Neural progenitor cell (in vitro differentiated cells): Measurements from ENCODE around the gene TREH. TPM values are rescaled to one million over a fixed set of nuclear protein-coding genes. Genes with fewer than 3 reads are reported as not detected.

ENCODE experiments used
- DNase-seq: peaks from one replicate; pipeline ENCODE4 v3.0.0-alpha.2; 2016; ENCODE audit warnings: low spot score
- H2AFZ ChIP-seq: fragments of 200-600 bp; sonication (generic); replicated peaks from 2 replicates; pipeline ENCODE4 v1.6.1; 2016; ENCODE audit warnings: antibody characterized with exemption
- H3F3A ChIP-seq: fragments of 200-600 bp; sonication (generic); 2 replicates; pipeline ENCODE4 v1.6.1; 2016; ENCODE audit warnings: antibody characterized with exemption, low read depth
- H3K27ac ChIP-seq: fragments of 200-600 bp; sonication (generic); 2 replicates; pipeline ENCODE4 v1.5.1; 2016; ENCODE audit warnings: mild to moderate bottlenecking
- H3K27me3 ChIP-seq: fragments of 200-600 bp; sonication (generic); 2 replicates; pipeline ENCODE4 v1.6.1; 2016; ENCODE audit warnings: mild to moderate bottlenecking, moderate library complexity
- H3K36me3 ChIP-seq: fragments of 200-600 bp; sonication (generic); 2 replicates; pipeline ENCODE4 v1.5.1; 2016
- H3K4me1 ChIP-seq: fragments of 200-600 bp; sonication (generic); 2 replicates; pipeline ENCODE4 v1.6.1; 2016; ENCODE audit warnings: mixed run types
- H3K4me2 ChIP-seq: fragments of 200-600 bp; sonication (generic); 2 replicates; pipeline ENCODE4 v1.6.1; 2016
- H3K4me3 ChIP-seq: fragments of 200-600 bp; sonication (generic); 2 replicates; pipeline ENCODE4 v1.5.1; 2016
- H3K79me2 ChIP-seq: fragments of 200-600 bp; sonication (generic); 2 replicates; pipeline ENCODE4 v1.6.1; 2016; ENCODE audit warnings: low read depth
- H3K9ac ChIP-seq: fragments of 200-600 bp; sonication (generic); 2 replicates; pipeline ENCODE4 v1.6.1; 2016
- H3K9me3 ChIP-seq: fragments of 200-600 bp; sonication (generic); 2 replicates; pipeline ENCODE4 v1.5.1; 2016; ENCODE audit warnings: low read depth
- H4K20me1 ChIP-seq: fragments of 200-600 bp; sonication (generic); 2 replicates; pipeline ENCODE4 v1.6.1; 2016; ENCODE audit warnings: low read depth
- H3K27ac Mint-ChIP-seq: 3 replicates; pipeline ENCODE4 v1.8.0; 2021; ENCODE audit warnings: mixed read lengths
- H3K27me3 Mint-ChIP-seq: 2 replicates; pipeline ENCODE4 v1.8.0; 2022; ENCODE audit warnings: low read depth, mild to moderate bottlenecking, inconsistent platforms, moderate library complexity, mixed read lengths; ENCODE audit not compliant: insufficient read depth
- H3K36me3 Mint-ChIP-seq: 3 replicates; pipeline ENCODE4 v1.8.0; 2021; ENCODE audit warnings: mixed read lengths
- H3K4me1 Mint-ChIP-seq: 3 replicates; pipeline ENCODE4 v1.8.0; 2021; ENCODE audit warnings: mixed read lengths
- H3K4me3 Mint-ChIP-seq: 3 replicates; pipeline ENCODE4 v1.8.0; 2021; ENCODE audit warnings: mild to moderate bottlenecking, moderate library complexity, mixed read lengths
- H3K9me3 Mint-ChIP-seq: 3 replicates; pipeline ENCODE4 v1.8.0; 2020; ENCODE audit warnings: mixed read lengths
- EZH2 ChIP-seq: fragments of 200-600 bp; sonication (generic); IDR thresholded peaks from 2 replicates; pipeline ENCODE4 v1.6.1; 2017; ENCODE audit warnings: antibody characterized with exemption, mild to moderate bottlenecking, moderate library complexity
- EZH2phosphoT487 ChIP-seq: fragments of 200-600 bp; sonication (generic); IDR thresholded peaks from 2 replicates; pipeline ENCODE4 v1.6.1; 2017; ENCODE audit warnings: antibody characterized with exemption
- total RNA-seq: library from RNA; depleted of rRNA; stranded (reverse); fragments of >200 nt; gene quantifications from 2 replicates; pipeline ENCODE4 v1.2.3, GENCODE V29; 2015; ENCODE audit warnings: low replicate concordance
- TF ChIP-seq, protein P1 (sequence below): fragments of 200-600 bp; sonication (generic); IDR thresholded peaks from 2 replicates; pipeline ENCODE4 v1.5.1; 2017; ENCODE audit warnings: antibody characterized with exemption, mild to moderate bottlenecking

TREH gene
- total RNA-seq, 1 donor from 2014 or later, result not detected

DNA sequence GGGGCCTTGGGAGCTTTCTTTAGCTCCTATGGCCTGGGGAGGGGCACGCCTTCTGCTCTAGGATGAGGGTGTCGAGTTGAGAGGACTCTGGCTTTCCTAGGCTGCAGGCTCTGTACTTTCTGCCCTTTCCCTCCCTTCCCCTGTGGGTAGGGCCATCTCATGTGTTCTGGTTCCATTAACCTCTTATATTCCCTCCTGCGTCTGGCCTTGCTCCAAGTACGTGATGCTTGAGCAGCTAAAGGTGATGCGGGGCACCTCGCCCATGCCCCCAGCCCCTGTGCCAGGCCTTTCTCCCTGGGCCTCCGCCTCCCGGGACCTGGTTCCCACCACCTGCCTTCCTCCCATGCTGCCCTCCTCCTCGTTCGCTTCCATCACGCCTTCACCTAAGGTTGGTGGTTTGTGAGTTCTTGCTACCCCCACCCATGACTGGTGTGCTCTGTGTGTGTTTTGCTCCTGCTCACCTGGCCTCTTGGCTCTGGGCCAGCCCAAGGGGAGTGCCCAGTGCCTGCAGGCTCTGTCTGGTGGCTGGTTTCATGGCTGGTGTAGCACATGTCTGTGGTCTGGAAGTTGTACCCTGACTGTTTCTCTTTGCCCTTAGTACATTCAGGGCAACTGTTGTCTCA lies 37.9 kb downstream of the TREH start:
- Mint-ChIP-seq H3K9me3 (no peaks in the 10 kb centered on the region), H3K36me3 (peaks cover 23% of the 10 kb centered on the region), H3K4me1 (no peaks in the 10 kb centered on the region), H3K27ac (no peak overlapping the region), H3K27me3 (peaks cover 2% of the 10 kb centered on the region), H3K4me3 (no peak overlapping the region)
- Histone ChIP-seq H3K4me3 (no peak overlapping the region), H3K36me3 (no peaks in the 10 kb centered on the region), H3K4me2 (no peak overlapping the region), H3K9ac (no peak overlapping the region), H3K27me3 (no peaks in the 10 kb centered on the region), H3F3A (no peaks in the 10 kb centered on the region), H4K20me1 (peaks cover 8% of the 10 kb centered on the region), H3K4me1 (peaks cover 1% of the 10 kb centered on the region), H3K79me2 (no peaks in the 10 kb centered on the region), H2AFZ (no peak overlapping the region), H3K9me3 (no peaks in the 10 kb centered on the region), H3K27ac (no peak overlapping the region)
- TF ChIP-seq EZH2 (no peak), EZH2phosphoT487 (no peak)
- TF ChIP-seq, protein P1, sequence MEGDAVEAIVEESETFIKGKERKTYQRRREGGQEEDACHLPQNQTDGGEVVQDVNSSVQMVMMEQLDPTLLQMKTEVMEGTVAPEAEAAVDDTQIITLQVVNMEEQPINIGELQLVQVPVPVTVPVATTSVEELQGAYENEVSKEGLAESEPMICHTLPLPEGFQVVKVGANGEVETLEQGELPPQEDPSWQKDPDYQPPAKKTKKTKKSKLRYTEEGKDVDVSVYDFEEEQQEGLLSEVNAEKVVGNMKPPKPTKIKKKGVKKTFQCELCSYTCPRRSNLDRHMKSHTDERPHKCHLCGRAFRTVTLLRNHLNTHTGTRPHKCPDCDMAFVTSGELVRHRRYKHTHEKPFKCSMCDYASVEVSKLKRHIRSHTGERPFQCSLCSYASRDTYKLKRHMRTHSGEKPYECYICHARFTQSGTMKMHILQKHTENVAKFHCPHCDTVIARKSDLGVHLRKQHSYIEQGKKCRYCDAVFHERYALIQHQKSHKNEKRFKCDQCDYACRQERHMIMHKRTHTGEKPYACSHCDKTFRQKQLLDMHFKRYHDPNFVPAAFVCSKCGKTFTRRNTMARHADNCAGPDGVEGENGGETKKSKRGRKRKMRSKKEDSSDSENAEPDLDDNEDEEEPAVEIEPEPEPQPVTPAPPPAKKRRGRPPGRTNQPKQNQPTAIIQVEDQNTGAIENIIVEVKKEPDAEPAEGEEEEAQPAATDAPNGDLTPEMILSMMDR, result no peak
- no peak for DNase-seq

DNA sequence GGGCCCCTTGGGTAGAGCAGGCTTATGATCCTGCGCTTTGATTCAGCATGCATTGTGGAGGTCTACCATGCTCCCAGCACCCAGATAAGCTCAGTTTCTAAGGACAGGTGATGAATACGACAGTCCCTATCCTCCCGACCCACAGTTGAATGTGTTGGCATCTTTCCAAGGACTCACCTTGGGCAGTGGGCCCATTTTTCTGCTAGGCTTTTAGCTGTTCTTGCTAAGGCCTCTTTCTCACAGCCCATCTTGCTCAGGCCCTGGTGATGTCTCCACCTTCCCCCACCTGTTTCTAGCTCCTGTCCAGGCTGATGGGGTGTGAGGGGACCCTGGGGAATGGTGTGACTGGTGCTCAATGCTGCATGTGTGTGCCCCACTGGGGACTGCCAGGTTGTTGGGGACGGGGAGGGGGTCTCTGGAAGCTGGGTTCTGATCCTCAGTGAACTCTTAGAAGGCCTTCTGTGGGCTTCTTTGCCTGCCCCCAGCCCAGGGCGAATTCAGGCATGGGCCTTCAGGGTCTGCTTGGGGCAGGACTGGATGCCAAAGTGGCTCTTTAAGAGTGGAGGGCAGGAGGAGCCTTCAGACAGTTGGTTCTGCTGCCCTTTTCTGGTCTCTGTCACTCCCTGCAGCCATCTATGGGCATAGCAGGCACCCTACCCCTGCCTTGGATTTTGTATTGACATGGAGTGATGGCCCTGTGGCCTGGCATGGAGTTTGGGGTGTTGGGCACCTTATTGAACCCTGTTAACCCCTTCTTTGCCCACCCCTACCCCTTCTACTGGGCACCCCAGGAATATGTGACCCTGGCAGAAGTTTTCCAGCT lies 38.9 kb downstream of the TREH start:
- Histone ChIP-seq H3K9me3 (no peaks in the 10 kb centered on the region), H3K27ac (no peak overlapping the region), H3K27me3 (no peaks in the 10 kb centered on the region), H3K4me3 (no peak overlapping the region), H3F3A (peaks cover 5% of the 10 kb centered on the region), H2AFZ (no peak overlapping the region), H3K4me1 (peaks cover 11% of the 10 kb centered on the region), H3K9ac (no peak overlapping the region), H3K79me2 (no peaks in the 10 kb centered on the region), H4K20me1 (peaks cover 18% of the 10 kb centered on the region), H3K4me2 (no peak overlapping the region), H3K36me3 (no peaks in the 10 kb centered on the region)
- TF ChIP-seq EZH2, result no peak
- TF ChIP-seq EZH2phosphoT487, result no peak
- TF ChIP-seq, protein P1, result no peak
- Mint-ChIP-seq H3K4me3 (no peak overlapping the region), H3K4me1 (peaks cover 4% of the 10 kb centered on the region), H3K9me3 (no peaks in the 10 kb centered on the region), H3K27ac (no peak overlapping the region), H3K36me3 (peaks cover 26% of the 10 kb centered on the region), H3K27me3 (peaks cover 2% of the 10 kb centered on the region)
- DNase-seq, result no peak

DNA sequence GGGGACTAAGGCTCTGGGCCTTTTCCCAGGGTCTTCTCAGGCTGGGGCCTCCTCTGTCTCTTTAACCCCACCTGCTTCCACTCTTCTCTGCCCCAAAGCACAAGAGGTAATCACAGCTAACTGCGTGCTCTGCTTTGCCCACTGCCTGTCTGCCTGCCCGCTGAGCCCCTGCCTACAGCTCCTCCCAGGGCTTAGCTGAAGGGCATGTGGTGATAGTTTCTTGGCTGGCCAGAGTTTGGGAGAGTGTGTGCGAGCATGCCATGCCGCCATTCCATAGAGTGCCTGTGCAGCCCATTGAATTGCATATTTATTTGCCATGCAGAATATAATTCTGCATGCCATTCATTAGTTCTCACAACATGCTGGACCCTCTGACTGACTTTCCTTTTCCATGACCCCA lies 39.6 kb downstream of the TREH start:
- H3K9me3 ChIP-seq, result no peaks in the 10 kb centered on the region
- Mint-ChIP-seq H3K27me3 (peaks cover 2% of the 10 kb centered on the region), H3K36me3 (peaks cover 26% of the 10 kb centered on the region), H3K27ac (no peak overlapping the region), H3K9me3 (no peaks in the 10 kb centered on the region), H3K4me1 (peaks cover 8% of the 10 kb centered on the region), H3K4me3 (no peak overlapping the region)
- TF ChIP-seq EZH2 (no peak), EZH2phosphoT487 (no peak)
- TF ChIP-seq, protein P1, result no peak
- no peak for DNase-seq
- H3K4me3 ChIP-seq, result no peak overlapping the region
- H2AFZ ChIP-seq, result no peak overlapping the region
- no peak overlapping the region for H3K9ac ChIP-seq
- H4K20me1 ChIP-seq, result peaks cover 23% of the 10 kb centered on the region
- no peaks in the 10 kb centered on the region for H3K79me2 ChIP-seq
- peaks cover 17% of the 10 kb centered on the region for H3K4me1 ChIP-seq
- H3K27ac ChIP-seq, result no peak overlapping the region
- H3K36me3 ChIP-seq, result no peaks in the 10 kb centered on the region
- H3K4me2 ChIP-seq, result no peak overlapping the region
- peaks cover 11% of the 10 kb centered on the region for H3F3A ChIP-seq
- no peaks in the 10 kb centered on the region for H3K27me3 ChIP-seq
